DMS53 treated with DMSO at 0.1 percent for 48 hours (cell line): ENCODE results near the gene RNF168.
"Not testable (repeated sequence)": the region's sequence is repeated elsewhere in the genome, so short reads cannot be mapped to it uniquely, and the experiment has no call there.

ENCODE experiments used
- DNase-seq: peaks from one replicate; lab custom pipeline; 2025; ENCODE audit not compliant: unreplicated experiment; lab: John Stamatoyannopoulos, UW

RNF168 gene

GRCh38 chr3:196503196-196504076, at the start of gene RNF168:
TSS of gene RNF168 (minus strand) at chr3:196503768. CDS start at chr3:196503173, 595 bp downstream.
- DNase-seq = peak; percentile 80

- DNase-seq = no peak
Measured at GRCh38 chr3:196552253-196552652, 48.7 kb upstream of the RNF168 start.

- DNase-seq = not testable (repeated sequence)
Measured at GRCh38 chr3:196550172-196550571, 46.6 kb upstream of the RNF168 start.

GRCh38 chr3:196549312-196549711, 45.7 kb upstream of the RNF168 start:
- not testable (repeated sequence) for DNase-seq

GRCh38 chr3:196547067-196547466, 43.5 kb upstream of the RNF168 start:
- no peak for DNase-seq

- DNase-seq = no peak
Measured at GRCh38 chr3:196546537-196546936, 43.0 kb upstream of the RNF168 start.

GRCh38 chr3:196544491-196544992, 41.0 kb upstream of the RNF168 start:
- DNase-seq = no peak

GRCh38 chr3:196541684-196542445, 38.3 kb upstream of the RNF168 start:
- no peak for DNase-seq

GRCh38 chr3:196537319-196537984, 33.9 kb upstream of the RNF168 start:
- no peak for DNase-seq

- DNase-seq = no peak
Measured at GRCh38 chr3:196533260-196533681, 29.7 kb upstream of the RNF168 start.

- no peak for DNase-seq
Measured at GRCh38 chr3:196531418-196531817, 27.9 kb upstream of the RNF168 start.

- DNase-seq = peak; percentile 49
Measured at GRCh38 chr3:196528639-196529233, 25.2 kb upstream of the RNF168 start.

- no peak for DNase-seq
Measured at GRCh38 chr3:196525141-196525540, 21.6 kb upstream of the RNF168 start.

- no peak for DNase-seq
Measured at GRCh38 chr3:196524527-196524926, 21.0 kb upstream of the RNF168 start.

GRCh38 chr3:196523841-196524240, 20.3 kb upstream of the RNF168 start:
- DNase-seq = no peak

GRCh38 chr3:196521291-196521690, 17.7 kb upstream of the RNF168 start:
- not testable (repeated sequence) for DNase-seq

GRCh38 chr3:196519718-196520082, 16.1 kb upstream of the RNF168 start:
- no peak for DNase-seq

- peak; percentile 28 for DNase-seq
Measured at GRCh38 chr3:196518966-196519717, 15.6 kb upstream of the RNF168 start.

- DNase-seq = no peak
Measured at GRCh38 chr3:196517919-196518318, 14.4 kb upstream of the RNF168 start.

- DNase-seq = no peak
Measured at GRCh38 chr3:196517162-196517800, 13.7 kb upstream of the RNF168 start.
